GM18498 (cell line): ENCODE measurements around the gene NT5C2.
"Not testable (repeated sequence)": the region's sequence is repeated elsewhere in the genome, so short reads cannot be mapped to it uniquely, and the experiment has no call there.

Source experiments
- ATAC-seq: cut with Tn5 transposase; IDR thresholded peaks from one replicate; pipeline ENCODE4 v1.9.1; 2021; ENCODE audit warnings: mild to moderate bottlenecking, moderate library complexity; ENCODE audit not compliant: unreplicated experiment

Gene NT5C2

DNA sequence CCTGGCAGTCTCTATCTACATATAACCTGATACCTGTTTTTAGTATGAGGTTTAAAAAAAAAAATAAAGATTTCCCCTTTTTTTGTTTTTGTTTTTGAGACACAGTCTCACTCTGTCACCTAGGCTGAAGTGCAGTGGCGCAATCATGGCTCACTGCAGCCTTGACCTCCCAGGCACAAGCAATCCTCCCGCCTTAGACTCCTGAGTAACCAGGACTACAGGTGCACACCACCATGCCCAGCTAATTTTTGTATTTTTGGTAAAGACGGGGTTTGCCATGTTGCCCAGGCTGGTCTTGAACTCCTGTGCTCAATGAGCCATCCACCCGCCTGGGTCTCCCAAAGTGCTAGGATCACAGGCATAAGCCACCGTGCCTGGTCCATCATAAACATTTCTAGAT, 25.5 kb downstream of the NT5C2 start:
- not testable (repeated sequence) for ATAC-seq

DNA sequence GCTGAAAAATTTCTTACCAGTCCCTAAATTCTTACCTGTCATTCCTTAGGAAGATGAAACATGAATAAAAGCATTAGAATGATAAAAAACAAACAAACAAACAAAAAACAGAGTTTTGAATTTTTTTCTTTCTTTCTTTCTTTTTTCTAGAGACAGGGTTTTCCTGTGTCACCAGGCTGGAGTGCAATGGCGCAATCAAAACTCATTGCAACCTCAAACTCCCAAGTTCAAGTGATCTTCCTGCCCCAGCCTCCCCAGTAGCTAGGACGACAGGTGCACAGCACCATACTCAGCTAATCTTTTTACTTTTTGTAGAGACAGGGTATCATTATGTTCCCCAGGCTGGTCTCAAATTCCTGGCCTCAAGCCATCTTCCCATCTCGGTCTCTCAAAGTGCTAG, 26.5 kb downstream of the NT5C2 start:
- no peak for ATAC-seq

DNA sequence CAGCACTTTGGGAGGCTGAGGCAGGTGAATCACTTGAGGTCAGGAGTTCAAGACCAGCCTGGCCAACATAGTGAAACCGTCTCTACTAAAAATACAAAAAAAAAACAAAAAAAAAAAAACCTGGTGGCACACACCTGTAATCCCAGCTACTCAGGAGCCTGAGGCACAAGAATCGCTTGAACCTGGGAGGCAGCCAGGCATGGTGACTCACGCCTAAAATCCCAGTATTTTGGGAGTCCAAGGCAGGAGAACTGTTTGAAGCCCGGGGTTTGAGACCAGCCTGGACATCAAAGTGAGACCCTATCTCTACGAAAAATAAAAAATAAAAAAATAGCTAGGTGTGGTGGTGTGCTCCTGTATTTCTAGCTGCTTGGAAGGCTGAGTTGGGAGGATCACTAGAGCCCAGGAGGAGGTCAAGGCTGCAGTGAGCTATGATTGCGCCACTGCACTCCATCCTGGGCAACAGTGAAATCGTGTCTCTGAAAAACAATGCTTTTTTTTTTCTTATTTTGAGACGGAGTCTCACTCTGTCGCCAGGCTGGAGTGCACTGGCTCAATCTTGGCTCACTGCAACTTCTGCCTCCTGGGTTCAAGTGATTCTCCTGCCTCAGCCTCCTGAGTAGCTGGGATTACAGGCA, 29.2 kb downstream of the NT5C2 start:
- not testable (repeated sequence) for ATAC-seq

DNA sequence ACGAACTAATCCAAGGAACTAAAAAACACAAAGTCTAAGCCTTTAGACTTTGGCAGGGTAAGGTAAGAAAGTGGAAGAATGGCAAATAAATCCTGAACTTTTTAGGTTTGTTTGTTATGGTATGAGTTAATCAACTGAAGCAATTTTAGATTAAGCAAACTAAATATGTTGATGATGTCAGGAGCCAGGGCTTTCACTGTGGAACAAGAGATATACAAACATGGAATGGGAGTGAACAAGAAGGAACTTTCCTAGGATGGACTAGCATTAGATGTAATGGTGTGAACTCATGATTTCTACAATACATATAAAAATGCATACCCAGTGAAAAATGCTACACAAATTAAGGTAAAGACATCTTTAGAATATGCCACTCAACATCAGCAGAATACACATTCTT, 35.8 kb downstream of the NT5C2 start:
- no peak for ATAC-seq

DNA sequence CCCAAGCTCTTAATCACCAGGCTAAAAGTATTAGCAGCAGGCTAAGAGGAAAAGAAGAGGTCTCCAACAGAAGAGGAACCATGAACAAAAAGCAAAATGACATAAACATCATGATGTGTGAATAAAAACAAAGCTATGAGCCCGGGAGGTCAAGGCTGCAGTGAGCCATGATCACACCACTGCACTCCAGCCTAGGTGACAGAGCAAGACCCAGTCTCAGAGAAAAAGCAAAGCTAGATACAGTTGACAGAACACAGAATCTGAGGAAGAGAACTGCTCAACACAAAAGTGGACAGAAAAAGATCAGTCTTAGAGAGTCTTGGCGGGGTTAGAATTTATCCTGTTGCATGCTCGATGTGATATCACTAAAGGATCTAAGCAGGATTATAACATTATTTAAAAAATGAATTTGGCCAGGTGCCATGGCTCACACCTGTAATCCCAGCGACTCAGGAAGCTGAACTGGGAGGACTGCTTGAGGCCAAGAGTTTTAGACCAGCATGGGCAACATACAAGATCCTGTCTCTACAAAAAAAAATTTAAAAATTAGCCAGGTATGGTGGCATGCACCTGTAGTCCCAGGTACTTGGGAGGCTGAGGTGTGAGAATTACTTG, 37.5 kb downstream of the NT5C2 start:
- no peak for ATAC-seq

DNA sequence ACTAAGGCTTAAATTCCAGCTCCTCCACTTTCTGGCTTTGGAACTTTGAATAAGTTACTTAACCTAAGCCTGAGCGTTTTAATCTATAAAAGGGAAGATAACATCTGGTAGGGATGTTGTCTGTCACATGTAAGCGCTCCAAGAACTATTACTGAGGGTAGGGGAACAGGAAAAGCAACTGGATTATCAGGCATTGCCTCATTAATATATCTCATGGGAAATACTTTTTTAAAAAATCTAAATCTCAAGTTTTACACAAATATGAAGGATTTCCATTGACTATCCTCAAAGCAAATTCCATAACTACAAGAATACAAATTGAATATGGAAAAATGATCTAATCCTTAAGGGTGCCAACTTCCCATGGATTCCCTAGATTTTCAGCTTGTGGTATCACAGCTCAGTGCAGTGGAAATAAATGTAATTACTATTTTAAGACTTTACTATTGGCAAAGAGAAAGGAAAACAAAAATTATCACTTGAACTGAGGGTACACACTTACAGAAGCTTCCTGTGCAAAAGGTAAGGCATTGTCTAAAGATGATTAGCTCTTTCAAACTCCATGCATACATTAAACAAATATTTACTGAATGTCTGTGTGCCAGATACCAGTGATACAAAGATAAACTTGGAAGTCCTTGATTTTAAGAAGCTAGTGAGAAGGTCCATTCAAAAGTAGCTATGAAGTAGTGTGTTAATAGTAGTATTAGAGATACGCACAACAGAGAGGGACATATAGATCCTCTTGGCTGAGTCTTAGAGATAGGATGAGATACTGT, 38.4 kb downstream of the NT5C2 start:
- ATAC-seq = no peak

DNA sequence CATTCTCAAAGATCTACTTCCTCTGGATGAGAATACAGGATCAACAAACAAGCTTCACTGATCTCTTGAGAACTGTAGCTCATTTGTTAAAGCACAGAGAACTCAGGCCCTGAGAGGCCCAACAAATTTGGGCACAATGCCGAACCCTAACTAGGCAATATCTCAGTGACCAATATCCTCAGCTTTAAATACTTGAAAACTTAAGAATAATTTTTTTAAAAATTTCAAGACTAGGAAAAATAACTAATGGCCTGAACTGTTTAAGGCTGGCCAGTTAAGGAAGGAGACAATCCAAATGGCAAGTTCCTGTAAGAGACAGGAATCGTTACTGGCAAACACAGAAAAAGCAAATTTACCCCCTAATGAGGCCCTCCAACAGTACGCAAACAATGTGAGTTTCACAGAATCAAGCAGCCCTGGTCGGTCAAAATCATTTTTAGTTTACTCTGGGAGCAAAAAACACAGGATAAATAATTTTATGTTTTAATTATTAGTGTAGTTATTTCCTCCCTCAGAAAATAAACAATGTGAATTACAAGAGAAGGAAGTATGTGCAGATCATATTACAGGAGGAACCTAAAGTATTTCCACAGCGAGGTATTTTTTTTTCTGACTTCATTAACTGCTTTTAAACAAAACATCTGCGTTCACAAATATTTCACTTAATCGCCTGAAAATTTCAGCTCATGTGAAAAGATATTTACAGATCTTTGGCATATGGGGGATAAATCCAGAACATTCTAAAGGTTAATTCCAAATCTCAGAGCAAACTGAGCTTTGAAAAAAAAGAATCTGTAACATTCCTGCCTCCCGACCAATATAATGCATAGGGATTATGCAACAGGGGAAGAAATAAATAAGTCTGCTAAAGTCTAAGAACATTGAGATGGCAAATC, 39.5 kb downstream of the NT5C2 start:
- no peak for ATAC-seq

DNA sequence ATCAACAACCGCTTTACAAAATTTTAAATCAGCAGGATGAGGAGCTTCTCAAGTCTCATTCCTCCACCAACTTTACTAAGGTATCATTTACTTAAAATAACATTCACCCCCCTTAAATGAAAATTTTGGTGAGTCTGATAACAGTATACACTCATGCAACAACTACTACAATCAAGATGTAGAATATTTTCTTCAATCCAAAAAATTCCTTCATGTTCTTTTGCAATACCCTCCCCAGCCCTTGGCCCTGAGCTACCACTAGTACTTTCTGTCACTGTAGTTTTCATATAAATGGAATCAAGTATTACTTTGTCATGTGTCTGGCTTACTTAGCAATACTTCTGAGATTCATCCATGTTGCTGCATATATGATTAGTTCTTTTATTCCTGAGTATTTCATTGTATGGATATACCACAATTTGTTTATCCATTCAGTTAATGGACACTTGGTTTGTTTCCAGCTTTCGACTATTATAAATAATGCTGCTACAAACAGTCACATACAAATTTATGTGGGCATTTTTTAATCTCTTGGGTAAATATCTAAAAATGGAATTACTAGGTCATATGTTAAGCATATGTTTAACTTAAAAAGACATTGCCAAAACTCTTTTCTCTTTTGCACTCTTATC, 43.0 kb downstream of the NT5C2 start:
- ATAC-seq = no peak

DNA sequence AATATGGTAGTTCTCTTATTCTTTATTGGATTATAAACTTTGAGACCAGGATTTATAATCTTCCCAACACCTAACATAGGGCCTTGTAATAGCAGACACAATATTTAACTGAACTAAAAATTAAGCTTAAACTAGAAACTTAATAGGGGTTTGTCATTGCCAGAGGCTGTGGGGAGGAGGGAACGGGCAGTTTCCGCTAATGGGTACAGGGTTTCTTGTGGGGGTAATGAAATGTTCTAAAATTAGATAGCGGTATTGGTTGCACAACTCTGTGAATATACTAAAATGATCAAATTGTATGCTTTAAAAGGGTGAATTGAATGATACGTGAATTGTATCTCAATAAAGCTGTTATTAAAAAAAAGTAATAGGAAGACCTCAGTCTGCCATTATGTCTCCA, 45.4 kb downstream of the NT5C2 start:
- no peak for ATAC-seq

DNA sequence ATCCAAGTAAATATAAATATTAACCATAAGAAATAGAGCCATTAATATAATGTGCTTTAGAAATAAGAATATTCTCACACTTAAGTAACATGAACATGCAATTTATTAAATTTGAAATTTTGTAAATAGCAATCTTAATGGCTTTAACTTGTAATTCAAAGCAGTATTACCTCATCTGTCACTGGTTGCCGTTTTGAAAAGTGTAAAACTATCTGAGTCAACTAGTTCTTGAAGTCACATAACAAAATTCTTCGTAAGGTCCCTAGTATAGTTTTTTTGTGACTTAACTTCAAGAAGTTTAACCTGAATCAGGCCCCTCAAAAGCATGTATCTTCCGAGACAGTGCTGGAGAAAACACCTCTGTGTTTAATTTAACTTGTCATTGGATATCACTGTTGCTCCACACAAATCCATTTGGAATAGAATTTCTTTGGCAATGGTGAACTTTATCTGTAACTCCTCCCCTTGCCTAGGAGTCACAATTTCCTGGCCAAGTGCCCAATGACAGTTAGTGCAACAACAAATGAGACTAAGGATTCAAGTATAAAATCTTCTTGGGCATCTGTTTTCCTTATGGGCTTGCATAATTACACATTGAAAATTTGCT, 47.1 kb downstream of the NT5C2 start:
- ATAC-seq = no peak

DNA sequence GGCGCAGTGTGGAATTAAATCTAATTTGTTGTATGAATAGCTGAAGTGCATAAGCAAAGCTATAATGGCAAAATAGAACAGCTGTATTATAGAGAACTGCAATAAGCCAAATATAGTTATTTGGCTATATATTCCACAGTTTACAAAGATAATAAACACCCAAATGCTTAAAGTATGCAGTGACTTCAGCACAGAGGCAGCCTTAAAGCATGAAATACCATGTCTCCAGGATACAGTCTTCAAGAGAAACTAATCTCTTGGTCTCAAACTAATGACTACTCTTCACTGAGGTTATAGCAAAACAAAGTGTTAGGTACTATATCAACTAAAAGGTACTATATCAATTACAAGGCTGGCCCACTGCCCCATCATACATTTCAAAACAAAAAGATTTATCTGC, 48.0 kb downstream of the NT5C2 start:
- ATAC-seq = no peak

DNA sequence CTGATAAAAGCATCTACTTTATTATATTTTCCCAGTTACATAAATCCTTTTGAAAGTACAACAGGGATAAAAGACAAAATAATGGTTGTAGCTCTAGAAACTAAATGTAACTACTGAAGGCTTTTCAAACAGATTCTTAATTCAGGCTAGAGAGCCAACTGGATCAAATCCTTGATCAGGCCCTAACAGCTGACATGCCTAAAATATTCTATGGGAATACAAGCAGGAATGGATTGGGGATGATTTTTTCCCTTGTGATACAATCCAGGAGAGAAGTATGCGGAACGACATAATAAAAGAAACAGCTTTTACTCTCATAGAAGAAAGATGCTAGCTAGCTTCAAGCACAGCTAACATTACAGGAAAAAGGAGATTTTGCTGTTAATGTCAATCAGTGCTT, 49.0 kb downstream of the NT5C2 start:
- no peak for ATAC-seq

DNA sequence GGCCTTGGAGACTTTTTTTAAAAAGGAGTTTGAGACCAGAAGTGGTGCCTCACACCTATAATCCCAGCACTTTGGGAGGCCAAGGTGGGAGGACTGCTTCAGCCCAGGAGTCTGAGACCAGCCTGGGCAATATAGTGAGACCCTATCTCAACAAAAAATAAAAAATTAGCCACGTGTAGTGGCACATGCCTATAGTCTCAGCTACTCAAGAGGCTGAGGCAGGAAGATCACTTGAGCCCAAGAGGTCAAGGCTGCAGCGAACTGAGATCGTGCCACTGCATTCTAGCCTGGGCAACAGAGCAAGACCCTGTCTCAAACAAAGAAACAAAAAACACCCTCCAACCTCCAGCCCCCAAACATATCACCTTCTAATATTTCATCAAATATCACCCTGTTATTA, 49.4 kb downstream of the NT5C2 start:
- ATAC-seq = not testable (repeated sequence)

DNA sequence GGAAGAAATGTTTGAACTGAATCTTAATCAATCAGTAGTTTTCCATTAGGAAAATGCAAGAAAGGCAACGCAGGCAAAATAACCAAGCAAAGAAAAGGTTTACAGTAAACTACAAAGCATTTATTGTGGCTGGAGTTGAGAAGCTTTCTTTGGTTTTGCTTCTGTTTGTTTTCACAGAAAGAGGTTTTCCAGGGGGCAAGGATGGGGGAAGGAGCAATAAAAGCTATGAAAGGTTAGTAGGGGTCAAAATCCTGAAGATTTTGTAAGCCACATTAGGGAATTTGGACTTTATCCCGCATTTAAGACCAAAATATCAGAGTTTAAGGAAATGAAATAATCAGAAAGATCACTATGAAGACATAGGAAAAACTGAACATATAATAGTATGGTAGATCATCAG, 51.1 kb downstream of the NT5C2 start:
- no peak for ATAC-seq

DNA sequence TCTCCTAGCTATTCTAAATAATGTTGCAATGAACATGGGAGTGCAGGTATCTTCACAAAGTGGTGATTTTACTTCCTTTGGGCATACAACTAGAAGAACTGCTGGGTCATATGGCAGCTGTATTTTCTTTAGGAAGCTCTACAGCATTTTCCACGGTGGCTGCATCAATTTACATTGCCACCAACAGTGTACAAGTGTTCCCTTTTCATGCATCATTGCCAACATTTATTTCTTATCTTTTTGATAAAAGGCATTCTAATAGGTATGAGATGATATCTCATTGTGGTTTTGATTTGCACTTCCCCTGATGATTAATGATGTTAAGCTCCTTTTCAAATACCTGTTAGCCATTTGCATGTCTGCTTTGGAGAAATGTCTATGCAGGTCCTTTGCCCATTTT, 52.6 kb downstream of the NT5C2 start:
- no peak for ATAC-seq

DNA sequence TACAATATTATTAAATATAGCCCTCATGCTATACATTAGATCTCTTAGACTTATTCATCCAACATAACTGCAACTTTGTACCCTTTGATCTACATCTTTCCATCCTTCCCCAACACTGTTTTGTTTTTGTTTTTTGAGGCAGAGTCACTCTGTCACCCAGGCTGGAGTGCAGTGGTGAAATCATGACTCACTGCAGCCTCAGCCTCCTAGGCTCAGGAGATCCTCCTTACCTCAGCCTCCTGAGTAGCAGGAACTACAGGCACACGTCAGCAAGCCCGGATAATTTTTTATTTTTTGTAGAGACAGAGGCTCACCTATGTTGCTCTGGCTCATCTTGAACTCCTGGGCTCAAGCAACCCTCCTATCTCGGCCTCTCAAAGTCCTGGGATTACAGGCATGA, 53.3 kb downstream of the NT5C2 start:
- ATAC-seq = no peak

DNA sequence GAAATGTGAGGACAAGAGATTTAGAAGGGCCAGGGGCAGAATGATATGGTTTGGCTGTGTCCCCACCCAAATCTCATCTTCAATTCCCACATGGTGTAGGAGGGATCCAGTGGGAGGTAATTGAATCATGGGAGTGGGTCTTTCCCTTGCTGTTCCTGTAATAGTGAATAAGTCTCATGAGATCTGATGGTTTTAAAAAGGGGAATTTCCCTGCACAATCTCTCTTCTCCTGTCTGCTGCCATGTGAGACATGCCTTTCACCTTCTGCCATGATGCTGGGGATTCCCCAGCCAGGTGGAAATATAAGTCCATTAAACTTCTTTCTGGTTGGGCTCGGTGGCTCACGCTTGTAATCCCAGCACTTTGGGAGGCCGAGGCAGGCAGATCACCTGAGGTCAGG, 57.9 kb downstream of the NT5C2 start:
- not testable (repeated sequence) for ATAC-seq

DNA sequence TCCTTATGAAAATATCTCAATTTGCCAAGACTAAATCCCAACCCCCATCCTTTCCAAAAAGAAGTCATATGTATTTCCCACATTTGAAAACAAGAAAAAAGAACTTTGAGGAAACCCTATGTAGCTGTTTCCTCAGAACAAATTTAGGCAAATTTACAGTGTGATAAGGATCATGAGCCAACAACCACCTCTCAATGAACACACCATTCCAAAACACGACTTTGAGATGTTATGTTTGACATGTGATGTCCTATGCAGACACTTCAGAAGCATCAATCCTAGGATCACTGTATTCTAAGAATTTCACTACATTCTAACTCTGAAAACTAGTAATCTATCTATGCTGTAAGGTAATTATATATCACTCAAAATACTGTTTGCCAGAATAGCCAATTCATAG, 62.2 kb downstream of the NT5C2 start:
- no peak for ATAC-seq

DNA sequence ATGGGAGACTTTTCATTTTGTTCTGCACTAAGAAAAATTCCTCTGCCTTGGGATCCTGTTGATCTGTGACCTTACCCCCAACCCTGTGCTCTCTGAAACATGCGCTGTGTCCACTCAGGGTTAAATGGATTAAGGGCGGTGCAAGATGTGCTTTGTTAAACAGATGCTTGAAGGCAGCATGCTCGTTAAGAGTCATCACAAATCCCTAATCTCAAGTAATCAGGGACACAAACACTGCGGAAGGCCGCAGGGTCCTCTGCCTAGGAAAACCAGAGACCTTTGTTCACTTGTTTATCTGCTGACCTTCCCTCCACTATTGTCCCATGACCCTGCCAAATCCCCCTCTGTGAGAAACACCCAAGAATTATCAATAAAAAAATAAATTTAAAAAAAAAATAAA, 62.9 kb downstream of the NT5C2 start:
- not testable (repeated sequence) for ATAC-seq

DNA sequence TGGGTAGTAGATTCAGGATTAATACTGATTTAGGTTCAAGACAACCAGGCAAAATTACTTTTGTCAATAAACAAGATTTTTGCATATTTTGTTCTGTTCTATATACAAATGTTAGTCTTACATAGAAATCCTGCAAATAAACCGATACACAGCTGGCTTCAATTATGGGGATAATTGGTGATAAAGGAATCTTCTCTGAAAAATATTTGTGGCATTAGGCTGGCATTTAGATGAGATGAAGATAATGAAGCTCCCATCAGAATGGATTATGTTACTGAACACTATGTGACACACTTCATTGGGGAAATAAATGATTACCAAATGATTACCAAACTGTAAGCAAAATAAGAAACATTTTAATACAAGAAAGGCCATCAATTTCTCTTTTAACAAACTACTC, 65.8 kb downstream of the NT5C2 start:
- ATAC-seq = no peak
